Bronchial epithelial cell (primary cell): ENCODE measurements around the gene RNASEH1. TPM values are rescaled to one million over a fixed set of nuclear protein-coding genes. Genes with fewer than 3 reads are reported as not detected.

ENCODE experiments used
- DNase-seq: peaks from one replicate; pipeline ENCODE4 v3.0.0-alpha.2; 2010; ENCODE audit warnings: low read depth
- FAIRE-seq: peaks from 2 replicates; lab custom pipeline; 2011; peaks lifted over from hg19 to GRCh38; lab: Jason Lieb, UNC
- H3K27me3 ChIP-seq: 2 replicates; pipeline ENCODE4 v1.5.1; 2011; ENCODE audit warnings: low read length; ENCODE audit not compliant: control insufficient read depth, insufficient read depth
- H3K36me3 ChIP-seq: 2 replicates; pipeline ENCODE4 v1.5.1; 2011; ENCODE audit warnings: low read length; ENCODE audit not compliant: control insufficient read depth, insufficient read depth
- H3K4me3 ChIP-seq: 2 replicates; pipeline ENCODE4 v1.5.1; 2011; ENCODE audit warnings: mild to moderate bottlenecking, low read depth, low read length, control low read depth
- total RNA-seq: library from RNA; depleted of rRNA; stranded (reverse); fragments of >200 nt; gene quantifications from 2 replicates; pipeline ENCODE4 v1.2.1, GENCODE V29; 2014
- TF ChIP-seq, protein P1 (sequence below): IDR thresholded peaks from 2 replicates; pipeline ENCODE4 v1.5.1; 2011; ENCODE audit warnings: mild to moderate bottlenecking, moderate library complexity, low read length, control low read depth, inconsistent platforms; ENCODE audit not compliant: insufficient read depth, severe bottlenecking

The RNASEH1 gene
- total RNA-seq, 1 donor from 2014 or later = 51.9 TPM

GRCh38 chr2:3539836-3540235 is 18.3 kb downstream of the RNASEH1 start:
- FAIRE-seq (no peak), DNase-seq (no peak)
- TF ChIP-seq, protein P1, sequence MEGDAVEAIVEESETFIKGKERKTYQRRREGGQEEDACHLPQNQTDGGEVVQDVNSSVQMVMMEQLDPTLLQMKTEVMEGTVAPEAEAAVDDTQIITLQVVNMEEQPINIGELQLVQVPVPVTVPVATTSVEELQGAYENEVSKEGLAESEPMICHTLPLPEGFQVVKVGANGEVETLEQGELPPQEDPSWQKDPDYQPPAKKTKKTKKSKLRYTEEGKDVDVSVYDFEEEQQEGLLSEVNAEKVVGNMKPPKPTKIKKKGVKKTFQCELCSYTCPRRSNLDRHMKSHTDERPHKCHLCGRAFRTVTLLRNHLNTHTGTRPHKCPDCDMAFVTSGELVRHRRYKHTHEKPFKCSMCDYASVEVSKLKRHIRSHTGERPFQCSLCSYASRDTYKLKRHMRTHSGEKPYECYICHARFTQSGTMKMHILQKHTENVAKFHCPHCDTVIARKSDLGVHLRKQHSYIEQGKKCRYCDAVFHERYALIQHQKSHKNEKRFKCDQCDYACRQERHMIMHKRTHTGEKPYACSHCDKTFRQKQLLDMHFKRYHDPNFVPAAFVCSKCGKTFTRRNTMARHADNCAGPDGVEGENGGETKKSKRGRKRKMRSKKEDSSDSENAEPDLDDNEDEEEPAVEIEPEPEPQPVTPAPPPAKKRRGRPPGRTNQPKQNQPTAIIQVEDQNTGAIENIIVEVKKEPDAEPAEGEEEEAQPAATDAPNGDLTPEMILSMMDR = no peak
- no peak overlapping the region for H3K4me3 ChIP-seq
- peaks cover 1% of the 10 kb centered on the region for H3K36me3 ChIP-seq
- no peaks in the 10 kb centered on the region for H3K27me3 ChIP-seq

GRCh38 chr2:3536682-3537632 is 21.2 kb downstream of the RNASEH1 start:
- H3K36me3 ChIP-seq = no peaks in the 10 kb centered on the region
- FAIRE-seq (no peak), DNase-seq (no peak)
- no peaks in the 10 kb centered on the region for H3K27me3 ChIP-seq
- no peak overlapping the region for H3K4me3 ChIP-seq
- TF ChIP-seq, protein P1 = peak; percentile 38

DNA sequence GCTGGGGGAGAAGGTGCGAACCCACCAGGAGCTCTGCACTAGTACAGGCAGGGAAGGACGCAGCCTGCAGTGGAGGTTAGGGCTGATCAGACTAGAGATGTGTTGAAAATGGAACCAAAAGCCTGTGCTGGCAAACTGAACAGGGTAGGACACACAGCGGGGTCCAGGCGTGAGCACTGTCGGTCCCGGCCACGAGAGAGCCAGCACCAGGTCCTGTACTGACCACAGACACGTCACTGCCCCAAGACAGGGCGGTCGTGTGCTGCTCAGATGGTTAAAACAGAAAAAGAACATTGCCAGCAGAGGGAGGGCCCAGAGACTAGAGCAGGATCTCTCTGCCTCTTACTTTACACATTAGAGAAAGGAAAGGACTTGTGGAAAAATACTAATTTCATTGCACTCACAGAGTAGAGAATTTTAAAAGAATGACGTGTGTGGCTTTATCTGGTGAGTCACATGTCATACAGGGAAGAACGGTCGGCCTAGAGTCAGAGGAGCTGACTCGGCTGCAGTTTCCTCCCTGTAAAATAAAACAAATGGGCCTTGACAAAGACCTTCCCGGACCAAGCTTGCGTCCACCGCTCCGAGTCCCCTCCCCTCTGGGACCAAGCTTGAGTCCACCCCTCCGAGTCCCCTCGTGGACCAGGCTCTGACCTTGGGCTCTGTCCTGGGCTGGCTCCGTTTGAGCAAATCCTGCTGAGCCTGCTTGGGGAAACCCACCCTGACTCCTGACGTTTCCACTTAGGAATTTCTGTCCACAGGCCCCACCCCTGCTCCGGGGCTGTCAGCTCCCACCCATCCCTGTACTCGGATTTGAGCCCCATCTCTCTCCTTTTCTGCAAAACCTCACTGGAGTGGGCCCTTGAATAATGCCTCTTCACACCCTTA is 22.1 kb downstream of the RNASEH1 start:
- TF ChIP-seq, protein P1 = no peak
- FAIRE-seq = no peak

DNA sequence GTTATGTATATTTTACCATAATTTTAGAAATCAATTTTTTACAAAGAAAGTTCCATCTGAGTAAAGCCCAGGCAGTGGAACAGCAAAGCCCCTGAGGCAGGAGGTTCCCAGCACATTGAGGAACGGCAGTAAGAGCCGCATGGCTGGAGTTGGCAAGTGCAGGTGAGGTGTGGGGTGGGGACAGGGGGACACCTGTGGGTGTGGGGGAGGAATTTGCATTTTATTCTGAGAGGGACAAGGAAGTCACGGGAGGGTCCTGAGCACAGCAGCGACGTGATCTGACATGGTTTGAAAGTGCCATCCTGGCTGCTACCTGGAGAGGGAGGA is 22.7 kb downstream of the RNASEH1 start:
- H3K27me3 ChIP-seq = no peaks in the 10 kb centered on the region
- TF ChIP-seq, protein P1 = no peak
- no peak for FAIRE-seq
- no peak for DNase-seq
- H3K4me3 ChIP-seq = no peak overlapping the region
- H3K36me3 ChIP-seq = no peaks in the 10 kb centered on the region

More for the DNA sequence above, 22.1 kb downstream of the RNASEH1 start:
- DNase-seq = peak; percentile 84
- Histone ChIP-seq H3K4me3 (peak overlapping the region; percentile 29), H3K36me3 (no peaks in the 10 kb centered on the region), H3K27me3 (no peaks in the 10 kb centered on the region)

GRCh38 chr2:3534251-3534814 is 23.8 kb downstream of the RNASEH1 start:
- TF ChIP-seq, protein P1 = no peak
- no peak for FAIRE-seq
- no peak overlapping the region for H3K4me3 ChIP-seq

More at GRCh38 chr2:3534251-3534814, 23.8 kb downstream of the RNASEH1 start:
- Histone ChIP-seq H3K36me3 (no peaks in the 10 kb centered on the region), H3K27me3 (no peaks in the 10 kb centered on the region)
- DNase-seq = no peak
